GM21786 (cell line): Measurements from ENCODE around the gene ERG.

Source experiments
- ATAC-seq: cut with Tn5 transposase; IDR thresholded peaks from one replicate; pipeline ENCODE4 v1.9.1; 2021; ENCODE audit not compliant: unreplicated experiment

The ERG gene

DNA sequence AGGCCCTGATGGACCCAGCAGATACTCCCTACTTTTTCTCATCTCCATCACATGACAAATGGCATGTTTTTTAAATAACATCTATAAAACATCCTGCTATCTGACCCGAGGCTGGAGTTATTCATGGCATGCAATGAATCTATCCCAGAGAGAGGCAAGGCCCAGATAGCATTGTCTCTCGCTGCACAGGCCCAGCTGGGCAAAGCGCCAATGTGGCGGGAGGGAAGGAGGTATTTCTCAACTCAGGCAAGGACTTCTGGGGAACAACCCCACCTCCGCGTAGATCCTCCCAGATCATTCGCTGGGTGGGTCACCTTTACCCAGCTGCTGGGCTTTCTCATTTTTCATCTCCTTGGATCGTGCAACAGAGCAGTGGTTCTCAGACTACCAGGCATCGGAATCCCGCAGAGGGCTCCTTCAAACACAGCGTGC is 59.8 kb downstream of the ERG start:
- no peak for ATAC-seq

DNA sequence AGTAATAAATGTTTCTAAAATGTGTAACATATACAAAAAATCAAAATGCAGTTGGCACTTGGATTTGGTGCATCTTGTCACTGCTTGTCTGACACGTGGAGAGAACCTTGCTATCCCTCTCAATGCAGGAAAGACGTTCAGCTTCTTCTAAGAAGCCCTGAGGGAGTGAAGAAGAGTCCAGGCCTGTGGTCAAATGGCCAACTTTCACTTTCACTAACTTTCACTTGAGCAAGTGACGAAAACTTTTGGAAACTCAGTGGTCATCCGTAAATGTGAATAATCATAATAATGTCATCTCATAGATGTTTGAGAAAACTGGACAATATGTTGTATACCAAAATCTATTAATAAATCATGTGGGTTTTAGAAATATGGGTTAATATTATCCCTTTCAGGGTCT is 61.9 kb downstream of the ERG start:
- no peak for ATAC-seq

DNA sequence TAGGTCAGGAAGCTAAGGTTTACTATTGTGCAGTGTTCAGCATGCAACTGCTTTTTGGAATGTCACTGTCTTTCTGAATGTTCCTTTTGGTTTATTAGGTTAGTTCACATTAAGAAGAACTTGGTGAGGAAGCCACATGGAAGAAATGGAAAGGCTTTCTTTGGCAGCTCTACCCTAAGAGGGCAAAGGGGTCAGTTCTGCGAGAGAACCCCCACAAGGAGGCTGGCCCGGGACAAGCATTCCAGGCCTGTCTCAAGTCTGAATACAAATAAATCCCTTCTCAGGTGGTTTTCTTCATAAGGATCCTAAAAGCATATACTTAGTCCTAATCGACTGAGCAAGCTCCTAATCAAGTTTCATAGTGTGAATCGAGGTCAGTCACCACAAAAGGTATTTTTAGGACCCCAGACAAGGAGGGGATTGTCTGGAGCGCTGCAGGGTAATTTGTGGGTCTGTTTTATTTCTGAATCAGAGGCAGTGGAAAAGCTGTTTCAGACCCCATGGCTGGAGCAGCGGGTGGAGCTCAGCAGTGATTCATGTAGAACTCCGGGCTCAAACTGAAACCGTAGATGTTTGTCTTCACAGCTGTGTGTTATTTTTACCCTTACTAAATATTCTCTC is 63.3 kb downstream of the ERG start:
- ATAC-seq: no peak

DNA sequence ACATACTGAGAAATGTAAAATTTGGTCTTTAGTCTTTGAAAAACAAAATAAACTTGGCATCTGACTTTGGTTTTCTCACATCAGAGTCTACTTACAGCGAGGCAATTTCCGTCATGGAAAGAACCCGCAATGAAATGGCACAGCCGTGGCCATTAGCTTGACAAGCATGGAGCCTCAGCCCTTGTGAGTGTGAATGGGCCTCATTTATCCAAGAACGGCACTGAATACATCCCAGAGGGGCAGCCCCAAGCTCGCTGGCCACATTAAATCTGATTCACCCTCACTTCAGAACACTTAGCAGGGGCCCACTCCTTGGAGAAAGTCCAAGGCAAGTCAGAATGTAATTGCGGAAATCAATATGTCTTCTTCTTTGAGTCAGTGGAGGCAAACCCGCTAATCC is 64.8 kb downstream of the ERG start:
- ATAC-seq: no peak

DNA sequence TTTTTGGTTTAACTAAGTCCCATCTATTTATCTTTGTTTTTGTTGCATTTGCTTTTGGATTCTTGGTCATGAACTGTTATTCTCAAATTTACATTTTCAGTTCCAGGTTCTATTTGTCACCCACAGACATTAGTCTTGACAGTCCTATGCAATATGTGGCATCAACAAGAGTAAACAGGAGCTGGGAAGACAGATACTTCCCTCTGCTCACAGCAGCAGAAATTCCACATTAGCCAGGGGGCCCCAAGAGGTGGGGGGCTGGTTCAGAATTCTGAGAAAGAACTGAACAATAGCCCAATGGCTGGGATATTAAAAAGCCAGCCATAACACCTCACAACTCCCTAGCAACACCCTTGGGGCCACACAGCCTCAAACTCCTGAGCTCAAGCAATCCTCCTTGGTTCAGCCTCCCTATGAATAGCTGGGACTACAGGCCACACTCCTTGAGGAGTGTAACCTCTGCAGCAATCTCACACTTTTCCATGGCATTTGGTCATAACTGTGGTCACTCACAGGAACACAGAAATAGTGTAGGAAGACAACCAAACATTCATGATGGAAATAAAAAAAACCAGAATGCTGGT is 67.8 kb downstream of the ERG start:
- no peak for ATAC-seq

DNA sequence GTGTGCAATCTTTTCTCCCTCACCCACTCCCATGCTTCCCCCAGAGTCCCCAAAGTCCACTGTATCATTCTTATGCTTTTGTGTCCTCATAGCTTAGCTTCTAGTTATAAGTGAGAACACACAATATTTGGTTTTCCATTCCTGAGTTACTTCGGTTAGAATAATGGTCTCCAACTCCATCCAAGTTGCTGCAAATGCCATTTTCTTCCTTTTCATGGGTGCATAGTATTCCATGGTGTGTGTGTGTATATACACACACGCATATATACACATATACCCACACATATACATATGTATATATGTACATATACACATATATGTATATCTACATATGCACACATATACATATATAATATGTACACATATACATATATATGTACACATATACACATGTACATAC is 69.3 kb downstream of the ERG start:
- no peak for ATAC-seq

DNA sequence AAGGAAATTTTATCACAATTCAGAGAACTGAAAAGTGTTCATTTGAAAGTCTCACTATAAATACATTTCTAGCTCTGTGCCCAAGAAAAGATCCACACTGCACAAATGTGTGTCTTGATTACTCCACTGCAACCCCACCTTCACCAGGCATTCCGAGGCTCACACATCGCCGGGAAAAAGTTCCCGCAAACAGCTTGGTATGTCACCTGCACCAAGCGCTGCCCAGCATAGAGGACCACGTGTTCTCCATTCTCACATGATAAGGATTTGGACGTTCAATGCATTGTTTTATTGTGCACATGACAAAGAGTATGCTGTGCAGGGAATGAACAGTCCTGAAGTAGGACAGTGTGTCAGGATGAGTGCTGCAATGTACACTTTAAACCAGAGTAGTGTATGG is 70.1 kb downstream of the ERG start:
- no peak for ATAC-seq

DNA sequence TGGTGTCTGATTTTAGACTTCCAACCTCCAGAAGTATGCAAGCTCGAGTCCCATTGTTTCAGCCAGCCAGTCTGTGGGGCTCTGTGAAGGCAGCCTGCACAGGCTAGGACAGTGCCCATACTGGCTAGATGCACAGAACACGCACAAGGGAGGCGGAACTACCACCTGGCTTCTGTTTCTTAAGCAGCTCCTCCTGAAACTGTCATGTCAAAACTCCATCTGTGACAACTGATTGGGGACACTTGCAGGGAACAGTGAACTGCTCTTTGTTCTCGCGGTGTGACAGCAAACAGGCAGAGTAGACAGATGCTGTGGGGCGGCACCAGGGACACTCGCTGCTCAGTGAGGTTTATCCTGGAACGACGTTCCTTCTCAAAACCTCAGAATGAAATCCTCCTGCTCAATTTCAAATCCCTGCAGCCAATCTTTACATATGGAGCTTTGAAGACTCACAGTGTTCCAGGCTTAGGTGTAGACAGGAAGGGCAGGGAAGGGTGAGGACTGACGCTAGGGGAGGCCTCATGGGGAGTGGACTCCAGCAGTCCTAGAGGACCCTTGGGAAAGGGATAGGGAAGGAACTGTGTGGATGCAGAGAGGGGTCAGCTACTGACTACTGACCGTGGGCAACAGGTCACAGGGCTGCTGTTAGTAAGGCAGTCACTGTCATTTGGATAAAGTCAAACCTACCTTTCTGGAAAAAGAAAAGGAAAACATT is 73.8 kb downstream of the ERG start:
- ATAC-seq: no peak

DNA sequence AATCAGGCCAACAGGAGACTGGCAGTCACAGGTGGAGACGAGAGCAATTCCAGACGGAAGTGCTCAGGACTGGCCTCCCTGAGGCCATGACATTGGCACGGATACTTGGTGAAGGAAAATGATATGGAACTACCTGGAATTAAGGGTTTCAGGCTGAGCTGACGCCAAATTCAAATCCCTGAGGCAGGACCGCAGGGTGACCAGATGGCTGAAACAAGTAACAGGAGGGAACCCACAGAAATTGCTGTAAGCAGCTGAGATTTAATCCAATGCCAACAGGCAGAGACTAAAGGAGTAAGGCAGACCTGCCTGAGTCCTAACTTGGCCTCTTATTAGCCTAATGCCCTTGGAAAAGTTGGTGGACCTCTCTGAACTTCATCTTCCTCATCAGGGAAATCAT is 76.2 kb downstream of the ERG start:
- no peak for ATAC-seq

DNA sequence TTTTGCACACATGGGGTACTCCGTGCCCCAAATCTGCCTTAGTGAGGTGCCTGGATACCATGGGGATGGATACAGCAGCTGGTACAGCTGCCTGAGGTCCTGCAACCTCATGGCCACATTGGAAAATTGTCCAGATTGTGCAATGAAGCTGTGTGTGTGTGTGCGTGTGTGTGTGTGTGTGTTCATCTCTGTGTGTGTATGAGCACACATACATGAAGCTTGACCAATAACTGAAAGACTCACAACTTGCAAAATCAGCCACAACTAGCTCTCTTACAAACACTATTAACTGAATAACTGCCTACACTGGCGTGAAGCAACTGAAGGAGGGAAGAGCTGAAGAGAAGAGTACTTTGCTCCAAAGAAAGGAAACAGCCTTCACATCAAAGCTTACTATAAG is 78.1 kb downstream of the ERG start:
- ATAC-seq: no peak

DNA sequence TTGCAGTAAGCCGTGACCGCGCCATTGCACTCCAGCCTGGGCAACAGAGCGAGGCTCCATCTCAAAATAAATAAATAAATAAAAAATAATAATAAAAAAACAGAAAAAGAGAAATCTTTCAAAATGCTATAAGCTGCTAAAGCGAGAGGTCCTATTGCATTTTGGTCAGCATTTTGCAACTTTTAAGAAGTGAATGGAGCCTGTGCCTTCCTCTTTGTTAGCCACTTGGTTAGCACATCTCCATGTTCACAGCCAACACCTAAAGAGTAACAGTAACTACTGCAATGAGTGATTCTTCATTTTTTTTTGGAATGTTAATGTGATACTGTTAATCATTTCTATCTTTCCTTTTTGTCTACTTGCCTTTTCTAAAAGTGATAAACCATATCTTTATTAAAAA is 80.6 kb downstream of the ERG start:
- no peak for ATAC-seq

DNA sequence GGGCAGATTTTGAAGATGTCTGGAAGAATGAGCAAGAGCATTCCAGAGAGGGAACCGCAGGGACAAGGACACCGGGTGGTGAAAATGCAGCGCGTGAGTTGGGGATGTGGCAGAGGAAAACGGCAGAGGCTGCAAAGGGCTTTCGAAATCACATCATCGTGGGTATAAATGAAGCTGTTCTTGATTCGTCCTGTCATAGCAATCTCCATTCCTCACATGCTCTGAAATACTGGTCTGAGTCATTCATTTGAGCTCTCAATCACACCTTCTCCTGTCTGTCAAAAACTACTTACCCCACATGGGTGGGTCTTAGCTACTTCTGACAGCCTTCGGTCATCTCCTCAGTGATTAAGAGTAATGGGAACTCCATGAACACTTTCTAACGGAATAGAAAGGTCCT is 81.5 kb downstream of the ERG start:
- no peak for ATAC-seq

DNA sequence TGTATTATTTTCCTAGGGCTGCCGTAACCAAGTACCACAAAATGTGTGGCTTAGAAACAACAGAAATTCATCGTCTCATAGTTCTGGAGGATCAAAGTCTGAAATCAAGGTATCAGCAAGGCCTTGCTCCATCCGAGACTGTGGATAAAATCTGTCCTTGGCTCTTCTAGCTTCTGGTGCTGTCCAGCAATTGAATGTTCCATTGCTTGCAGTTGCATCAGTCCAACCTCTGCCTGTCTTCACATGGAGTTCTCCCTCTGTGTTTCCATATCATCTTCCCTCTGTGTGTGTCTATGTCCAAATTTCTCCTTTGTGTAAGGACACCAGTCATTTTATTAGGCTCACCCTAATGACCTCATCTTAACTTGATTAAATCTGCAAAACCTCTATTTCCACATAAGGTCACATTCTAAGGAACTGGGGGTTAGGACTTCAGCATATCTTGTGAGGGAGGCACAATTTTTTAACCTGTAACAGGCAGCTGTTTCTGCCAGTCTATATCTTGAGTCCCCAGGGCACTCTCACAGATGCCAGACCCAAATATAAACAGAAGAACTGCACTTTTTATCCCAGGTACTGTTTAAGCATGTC is 84.2 kb downstream of the ERG start:
- ATAC-seq: no peak

DNA sequence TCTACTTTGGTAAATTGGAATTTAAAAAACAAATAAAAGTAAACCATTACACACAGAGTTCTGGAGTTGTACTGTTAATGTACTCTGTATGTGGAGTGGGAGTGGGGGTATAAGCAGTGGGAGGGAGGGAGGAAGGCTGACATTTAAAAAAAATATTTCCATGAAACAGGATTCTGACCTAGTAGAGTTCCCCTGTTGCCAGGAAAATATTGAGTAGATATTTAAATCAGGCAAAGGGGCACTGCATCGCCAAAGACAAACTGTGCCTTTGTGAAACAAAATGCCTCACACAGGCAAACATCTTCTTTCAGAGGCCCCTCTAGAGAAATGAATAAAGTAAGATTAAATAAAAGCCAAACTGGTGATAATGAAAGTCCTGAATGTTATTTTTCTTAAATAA is 87.8 kb downstream of the ERG start:
- no peak for ATAC-seq

DNA sequence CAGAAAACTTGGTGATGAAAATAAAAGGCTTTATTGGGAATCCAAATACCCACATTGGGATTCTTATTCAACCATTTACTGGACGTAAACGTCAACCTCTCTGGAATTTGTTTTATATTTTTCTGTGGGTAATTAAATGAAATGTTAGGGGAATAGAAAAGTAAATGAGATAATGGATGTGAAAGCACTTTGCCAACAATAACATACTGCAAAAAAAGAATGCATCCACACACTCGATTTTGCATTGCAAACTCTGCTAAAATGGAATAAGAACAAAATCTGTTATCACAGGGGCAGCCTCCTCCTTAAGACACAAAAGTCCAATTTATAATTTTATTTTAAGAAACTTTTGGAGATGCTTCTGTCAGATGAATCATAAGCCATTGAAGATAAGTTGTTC is 88.4 kb downstream of the ERG start:
- ATAC-seq: no peak

DNA sequence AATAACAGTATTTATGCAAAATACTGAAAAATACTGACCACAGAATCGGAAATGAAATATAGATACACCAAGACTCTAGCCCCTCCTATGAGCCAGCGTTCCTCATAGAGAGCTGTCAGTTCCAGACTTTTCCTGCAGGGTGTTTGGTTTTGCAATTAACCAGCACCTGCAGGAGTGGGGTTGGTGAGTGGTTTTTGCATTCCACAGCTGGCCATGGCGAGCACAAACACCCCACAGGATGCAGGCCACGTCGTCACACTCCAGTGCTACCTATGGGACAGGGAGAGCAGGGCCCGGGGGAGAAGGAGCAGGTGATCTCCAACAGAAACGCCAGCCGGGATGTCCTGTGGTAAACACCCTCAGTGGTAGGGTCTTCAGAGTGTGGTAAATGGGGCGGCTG is 94.1 kb downstream of the ERG start:
- no peak for ATAC-seq

DNA sequence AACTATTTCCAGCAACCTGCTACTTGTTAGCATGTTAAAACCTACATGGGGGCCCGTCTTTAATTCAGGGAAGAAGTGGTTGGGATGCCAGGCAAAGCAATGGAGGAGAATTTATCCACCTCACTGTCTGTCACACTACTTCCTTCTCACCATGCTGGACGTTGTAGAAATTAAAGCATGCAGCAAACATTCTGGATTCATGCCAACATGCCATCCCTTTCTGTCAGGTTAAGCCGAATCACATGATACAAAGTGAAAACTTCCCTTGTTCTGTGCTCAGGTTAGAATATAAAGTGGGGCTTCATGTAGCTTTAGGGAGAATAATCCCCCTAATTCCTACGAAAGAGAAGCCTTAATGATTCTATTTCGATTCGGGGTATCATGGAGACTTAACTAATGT is 95.5 kb downstream of the ERG start:
- no peak for ATAC-seq

DNA sequence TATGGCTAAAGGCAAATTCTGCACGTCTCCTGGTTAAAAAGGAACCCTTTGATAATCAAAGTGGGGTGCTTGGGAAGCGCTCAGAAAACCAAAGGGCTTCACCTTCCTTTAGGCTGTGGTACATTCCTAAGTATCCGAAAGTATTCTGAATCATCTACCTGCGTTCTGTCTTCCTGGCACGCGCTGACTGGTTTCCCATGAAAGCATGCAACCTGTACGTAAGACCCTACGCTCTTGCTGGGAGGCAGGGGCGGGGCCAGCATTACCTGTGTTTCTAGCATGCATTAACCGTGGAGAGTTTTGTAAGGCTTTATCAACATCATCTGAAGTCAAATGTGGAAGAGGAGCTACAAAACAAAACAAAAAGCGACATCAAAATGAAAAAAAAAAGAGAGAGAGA is 96.0 kb downstream of the ERG start:
- ATAC-seq: no peak

DNA sequence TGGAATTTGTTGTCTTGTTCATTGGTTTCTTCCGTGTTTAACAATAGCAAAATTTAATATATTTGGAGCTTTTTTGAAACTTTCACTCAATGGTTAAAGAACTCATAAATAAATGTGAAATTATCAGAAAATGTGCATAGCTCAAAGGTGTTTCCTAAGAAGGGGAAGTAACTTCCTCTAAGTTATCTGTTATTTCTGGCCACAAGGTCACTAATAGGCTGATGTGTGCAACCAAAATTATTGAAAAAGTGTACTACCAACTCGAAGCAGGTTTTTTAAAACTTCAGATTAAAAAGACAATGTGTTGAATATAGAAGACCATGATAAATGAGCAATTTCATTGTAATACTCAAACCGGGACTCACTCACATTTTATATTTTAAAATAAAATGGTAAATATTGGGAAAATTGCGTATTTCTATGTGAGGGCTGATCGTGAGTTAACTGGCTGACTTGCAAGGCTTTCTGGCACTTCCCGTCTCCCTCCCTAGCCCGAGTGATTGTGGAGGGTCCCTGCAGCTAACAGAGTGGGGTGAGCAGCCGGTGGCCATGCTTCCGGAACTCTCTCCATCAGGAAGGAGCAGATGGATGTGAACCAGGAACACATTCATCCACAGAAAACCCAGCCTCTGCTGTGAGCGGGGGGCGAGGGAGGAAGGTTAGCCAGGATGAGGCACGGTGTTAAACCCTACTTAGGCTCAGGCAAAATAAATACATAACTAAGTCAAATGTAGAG is 96.9 kb downstream of the ERG start:
- no peak for ATAC-seq

DNA sequence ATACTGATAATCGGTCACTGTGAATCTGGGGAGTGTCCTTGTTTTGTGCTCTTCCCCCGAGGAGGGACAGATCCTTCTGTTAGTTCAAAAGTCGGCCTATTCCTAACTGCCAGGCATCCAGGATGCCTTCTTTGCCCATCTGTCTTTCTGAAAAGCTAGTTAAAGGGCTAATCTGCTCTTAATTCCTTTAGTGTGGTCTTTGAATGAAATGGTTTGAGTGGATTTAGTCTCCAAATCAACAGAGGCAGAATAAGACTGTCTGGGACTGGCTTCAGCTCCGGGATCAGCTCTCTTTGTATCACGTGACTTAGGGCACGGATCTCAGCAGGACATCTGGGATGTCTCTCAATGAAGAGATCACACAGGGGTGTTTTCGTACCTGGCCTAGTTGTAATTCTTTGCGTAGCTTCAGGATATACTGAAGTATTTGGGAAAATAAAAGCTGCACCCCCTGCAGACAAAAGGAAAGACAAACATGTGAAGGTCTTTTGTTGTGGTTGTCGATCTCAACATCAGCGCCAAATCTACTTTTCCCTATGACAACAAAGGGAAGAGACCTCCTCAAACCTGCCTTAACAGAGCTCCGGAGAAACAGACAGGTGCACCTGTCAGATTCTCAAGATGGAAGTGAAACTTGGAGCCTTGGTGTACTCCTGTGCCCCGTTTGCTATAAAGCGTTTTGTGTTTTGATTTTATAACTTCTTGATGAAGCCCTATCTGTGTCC is 97.9 kb downstream of the ERG start:
- no peak for ATAC-seq

DNA sequence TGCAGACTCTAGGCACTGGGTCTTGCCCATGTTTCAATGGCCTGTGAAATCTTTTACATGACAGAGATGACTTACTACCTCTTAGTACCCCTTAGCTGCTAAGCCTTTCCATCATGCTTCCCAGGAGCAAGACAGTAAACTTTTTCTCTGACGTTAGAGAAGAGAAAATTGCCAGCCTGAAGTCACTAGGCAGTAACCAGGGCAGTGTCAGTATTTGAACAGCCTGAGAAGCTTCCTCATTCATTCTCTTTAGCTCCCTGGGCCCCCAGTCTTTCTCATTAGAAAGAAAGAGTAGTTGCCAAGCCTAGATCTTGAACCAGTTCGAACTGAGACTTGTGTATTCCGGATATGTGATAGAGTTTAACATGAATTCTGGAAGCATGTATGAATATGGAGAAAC is 99.2 kb downstream of the ERG start:
- no peak for ATAC-seq
